ENCODE results near the gene SOX6. TPM values are rescaled to one million over a fixed set of nuclear protein-coding genes. Genes with fewer than 3 reads are reported as not detected.

Gene SOX6
- total RNA-seq, 6 experiments from 2014 or later: 3.3 to 16.1 (median 7.8) TPM

GRCh38 chr11:15972838-15973237 is 383.5 kb downstream of the SOX6 start:
- ATAC-seq (no peak), DNase-seq (no peak)
- no peak overlapping the region for H3K4me3 ChIP-seq
- TF ChIP-seq POLR2A (IDR thresholded peaks at IDR 0.05) (no peak), CTCF (IDR thresholded peaks at IDR 0.05) (no peak)
- no peaks in the 10 kb centered on the region for H3K27me3 ChIP-seq
- intact Hi-C loops (cut with DNase I): no loop called here
- peaks cover 0 to 24% (median 12%) of the 10 kb centered on the region in 4 donors for H3K4me1 ChIP-seq
- H3K9me3 ChIP-seq: no peaks in the 10 kb centered on the region
- H3K36me3 ChIP-seq: no peaks in the 10 kb centered on the region
- WGBS (ENCODE audit: insufficient coverage, low coverage, low lambda C conversion rate, missing lambda C conversion rate): 78% methylated on average over 5 of the region's 5 CpGs
- H3K27ac ChIP-seq: no peak overlapping the region

- Histone ChIP-seq H3K27me3 (no peaks in the 10 kb centered on the region), H3K4me3 (no peak overlapping the region), H3K4me1 (peaks cover 0 to 33% (median 14%) of the 10 kb centered on the region in 4 donors), H3K36me3 (no peaks in the 10 kb centered on the region), H3K9me3 (no peaks in the 10 kb centered on the region), H3K27ac (no peak overlapping the region)
- intact Hi-C loops (cut with DNase I): no loop called here
- DNase-seq: no peak
- TF ChIP-seq POLR2A (IDR thresholded peaks at IDR 0.05) (no peak), CTCF (IDR thresholded peaks at IDR 0.05) (no peak)
- no peak for ATAC-seq
- WGBS (ENCODE audit: insufficient coverage, low coverage, low lambda C conversion rate, missing lambda C conversion rate): no CpG with 5 or more reads among the region's 2 CpGs
These were observed 385.2 kb downstream of the SOX6 start for GRCh38 chr11:15971215-15971546.

GRCh38 chr11:15970506-15971214 is 385.7 kb downstream of the SOX6 start:
- TF ChIP-seq CTCF (IDR thresholded peaks at IDR 0.05): no peak
- no peak for TF ChIP-seq POLR2A (IDR thresholded peaks at IDR 0.05)
- H3K36me3 ChIP-seq: no peaks in the 10 kb centered on the region
- H3K4me1 ChIP-seq: peaks cover 0 to 33% (median 12%) of the 10 kb centered on the region in 4 donors
- 92% methylated on average over 2 of the region's 3 CpGs for WGBS (ENCODE audit: insufficient coverage, low coverage, low lambda C conversion rate, missing lambda C conversion rate)
- H3K4me3 ChIP-seq: no peak overlapping the region
- no peak for DNase-seq
- H3K9me3 ChIP-seq: no peaks in the 10 kb centered on the region
- no peaks in the 10 kb centered on the region for H3K27me3 ChIP-seq
- no peak for ATAC-seq
- no peak overlapping the region for H3K27ac ChIP-seq
- intact Hi-C loops (cut with DNase I): no loop called here

GRCh38 chr11:15969701-15970329 is 386.5 kb downstream of the SOX6 start:
- Histone ChIP-seq H3K4me1 (peaks cover 0 to 33% (median 12%) of the 10 kb centered on the region in 4 donors), H3K27me3 (no peaks in the 10 kb centered on the region), H3K4me3 (no peak overlapping the region), H3K9me3 (no peaks in the 10 kb centered on the region), H3K27ac (peak overlapping the region; percentile 38 to 52 (median 44)), H3K36me3 (no peaks in the 10 kb centered on the region)
- intact Hi-C loops (cut with DNase I): no loop called here
- WGBS (ENCODE audit: insufficient coverage, low coverage, low lambda C conversion rate, missing lambda C conversion rate): 53% methylated on average over 6 of the region's 6 CpGs
- TF ChIP-seq CTCF (IDR thresholded peaks at IDR 0.05): no peak
- TF ChIP-seq POLR2A (IDR thresholded peaks at IDR 0.05): no peak
- DNase-seq (no peak), ATAC-seq (no peak)

All from right lobe of liver (tissue), 6 donors.